Mesenchymal stem cell (in vitro differentiated cells and primary cell): ENCODE results near the gene MROH8.
A peak's percentile ranks its signal among the peaks of the same experiment; 100 is the strongest.

Source experiments
- DNase-seq: peaks from one replicate; pipeline ENCODE4 v3.0.0-alpha.2; 2013
- H2AFZ ChIP-seq: one replicate; pipeline ENCODE4 v1.6.1; 2013; ENCODE audit warnings: low read depth, mild to moderate bottlenecking, control low read depth, inconsistent platforms, low read length, moderate library complexity
- H2AK5ac ChIP-seq: 2 replicates; pipeline ENCODE4 v1.6.1; 2013; ENCODE audit warnings: low read length, moderate library complexity, mild to moderate bottlenecking, inconsistent platforms; ENCODE audit not compliant: severe bottlenecking
- H2BK120ac ChIP-seq: one replicate; pipeline ENCODE4 v1.6.1; 2013; ENCODE audit warnings: low read depth, mild to moderate bottlenecking, inconsistent platforms, low read length, moderate library complexity
- H2BK12ac ChIP-seq, 2 experiments: one replicate each; pipeline ENCODE4 v1.6.1; 2013; ENCODE audit warnings: inconsistent platforms in 2 of 2, low read length in 2 of 2, mild to moderate bottlenecking in 2 of 2, moderate library complexity in 2 of 2, control low read depth in 1 of 2
- H2BK15ac ChIP-seq: one replicate; pipeline ENCODE4 v1.6.1; 2013; ENCODE audit warnings: mild to moderate bottlenecking, low read depth, inconsistent platforms; ENCODE audit not compliant: poor library complexity, severe bottlenecking
- H2BK5ac ChIP-seq: 2 replicates; pipeline ENCODE4 v1.6.1; 2013; ENCODE audit warnings: low read depth, mild to moderate bottlenecking, low read length, control low read depth, inconsistent platforms; ENCODE audit not compliant: poor library complexity, severe bottlenecking
- H3K14ac ChIP-seq, 2 experiments: one replicate each; pipeline ENCODE4 v1.6.1; 2013; ENCODE audit warnings: inconsistent platforms in 2 of 2, low read length in 2 of 2, control low read depth in 1 of 2, mild to moderate bottlenecking in 1 of 2, moderate library complexity in 1 of 2
- H3K18ac ChIP-seq, 2 experiments: one replicate each; pipeline ENCODE4 v1.6.1; 2013; ENCODE audit warnings: inconsistent platforms in 2 of 2, low read length in 2 of 2, control low read depth in 1 of 2, low read depth in 1 of 2, mild to moderate bottlenecking in 1 of 2
- H3K23ac ChIP-seq, 2 experiments: one replicate each; pipeline ENCODE4 v1.6.1; 2013; ENCODE audit warnings: inconsistent platforms in 2 of 2, low read length in 2 of 2, mild to moderate bottlenecking in 2 of 2, moderate library complexity in 2 of 2, control low read depth in 1 of 2
- H3K27ac ChIP-seq: 2 replicates; pipeline ENCODE4 v1.5.1; 2013; ENCODE audit warnings: mild to moderate bottlenecking, moderate library complexity, low read length, control low read depth, inconsistent platforms; ENCODE audit not compliant: poor library complexity, severe bottlenecking
- H3K27me3 ChIP-seq, 2 experiments: 2 replicates each; pipeline versions ENCODE4 v1.6.1 to v1.7.0; 2013; ENCODE audit warnings: low read length in 2 of 2, mild to moderate bottlenecking in 2 of 2, moderate library complexity in 2 of 2, control low read depth in 1 of 2, inconsistent platforms in 1 of 2; ENCODE audit not compliant: control insufficient read depth in 1 of 2, insufficient read depth in 1 of 2
- H3K36me3 ChIP-seq, 2 experiments: 2 replicates each; pipeline versions ENCODE4 v1.6.1 to v1.7.0; 2013; ENCODE audit warnings: low read length in 2 of 2, control low read depth in 1 of 2, inconsistent platforms in 1 of 2, low read depth in 1 of 2, mild to moderate bottlenecking in 1 of 2; ENCODE audit not compliant: insufficient read depth in 2 of 2, control insufficient read depth in 1 of 2
- H3K4ac ChIP-seq, 2 experiments: one replicate each; pipeline ENCODE4 v1.6.1; 2013; ENCODE audit warnings: inconsistent platforms in 2 of 2, low read length in 2 of 2, mild to moderate bottlenecking in 2 of 2, moderate library complexity in 2 of 2, control low read depth in 1 of 2, low read depth in 1 of 2
- H3K4me1 ChIP-seq: 2 replicates; pipeline ENCODE4 v1.6.1; 2013; ENCODE audit warnings: low read depth, low read length, control low read depth; ENCODE audit not compliant: control insufficient read depth, insufficient read depth
- H3K4me2 ChIP-seq: 2 replicates; pipeline ENCODE4 v1.6.1; 2013; ENCODE audit warnings: low read length, mild to moderate bottlenecking, inconsistent platforms; ENCODE audit not compliant: poor library complexity, severe bottlenecking
- H3K4me3 ChIP-seq, 2 experiments: 2 replicates each; pipeline versions ENCODE4 v1.5.1 to v1.7.0; 2013; ENCODE audit warnings: low read length in 2 of 2, mild to moderate bottlenecking in 2 of 2, control low read depth in 1 of 2, low read depth in 1 of 2; ENCODE audit not compliant: insufficient read depth in 1 of 2
- H3K79me1 ChIP-seq: replicated peaks from 2 replicates; pipeline ENCODE4 v1.6.1; 2013; ENCODE audit warnings: mild to moderate bottlenecking, control low read depth, low read length, inconsistent platforms; ENCODE audit not compliant: poor library complexity, severe bottlenecking
- H3K9ac ChIP-seq: 2 replicates; pipeline ENCODE4 v1.7.0; 2013; ENCODE audit warnings: mild to moderate bottlenecking, low read length, moderate library complexity
- H3K9me3 ChIP-seq: 2 replicates; pipeline ENCODE4 v1.7.0; 2013; ENCODE audit warnings: mild to moderate bottlenecking, low read length; ENCODE audit not compliant: control insufficient read depth
- H4K8ac ChIP-seq: one replicate; pipeline ENCODE4 v1.6.1; 2013; ENCODE audit warnings: inconsistent platforms, mild to moderate bottlenecking, low read length, moderate library complexity
- H4K91ac ChIP-seq: one replicate; pipeline ENCODE4 v1.6.1; 2013; ENCODE audit warnings: mild to moderate bottlenecking, low read length, inconsistent platforms
- WGBS: methylation state at CpG from one replicate; pipeline ENCODE4 v1.1.7; 2013; ENCODE audit warnings: mixed read lengths; 5-methylcytosine and 5-hydroxymethylcytosine counted together

The MROH8 gene

DNA sequence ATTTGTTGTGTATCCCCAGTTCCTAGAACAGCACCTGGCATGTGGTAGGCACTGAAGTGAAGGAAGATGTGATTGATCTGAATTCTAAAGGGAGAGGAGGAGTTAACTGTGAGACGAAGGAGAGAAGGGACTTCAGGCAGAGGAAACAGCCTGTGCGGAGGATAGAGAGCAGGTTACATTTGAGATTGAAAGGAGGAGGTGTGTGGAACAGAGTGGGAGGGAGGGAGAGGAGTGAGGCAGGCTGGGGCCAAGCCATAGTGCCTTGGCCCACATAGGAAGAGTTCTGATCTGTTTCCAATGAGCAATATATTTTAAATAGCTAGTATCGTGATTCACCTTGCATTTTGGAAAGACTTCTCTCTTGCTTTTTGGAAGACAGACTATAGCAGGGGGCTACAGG is 13.9 kb upstream of the MROH8 start:
- no peak overlapping the region for H2AFZ ChIP-seq
- H4K8ac ChIP-seq, result no peak overlapping the region
- no peak overlapping the region for H2AK5ac ChIP-seq
- H3K9ac ChIP-seq, result peak overlapping the region; percentile 8
- 98% methylated on average over 3 of the region's 3 CpGs for WGBS
- H3K27me3 ChIP-seq, result no peaks in the 10 kb centered on the region
- no peak overlapping the region for H4K91ac ChIP-seq
- no peak overlapping the region for H3K4ac ChIP-seq
- no peaks in the 10 kb centered on the region for H3K9me3 ChIP-seq
- H2BK15ac ChIP-seq, result no peak overlapping the region
- H3K14ac ChIP-seq, result no peak overlapping the region
- no peak for DNase-seq
- no peak overlapping the region for H2BK5ac ChIP-seq
- peak overlapping the region in 1 of 2 experiments; percentile 14 for H3K23ac ChIP-seq
- peaks cover 21% of the 10 kb centered on the region for H3K79me1 ChIP-seq
- H2BK120ac ChIP-seq, result no peak overlapping the region
- no peak overlapping the region for H3K4me2 ChIP-seq
- H3K18ac ChIP-seq, result no peak overlapping the region
- H3K4me3 ChIP-seq, result no peak overlapping the region
- no peak overlapping the region for H3K27ac ChIP-seq
- no peak overlapping the region for H2BK12ac ChIP-seq
- peaks cover 23 to 49% of the 10 kb centered on the region in 2 experiments for H3K36me3 ChIP-seq
- H3K4me1 ChIP-seq, result peaks cover 3% of the 10 kb centered on the region

DNA sequence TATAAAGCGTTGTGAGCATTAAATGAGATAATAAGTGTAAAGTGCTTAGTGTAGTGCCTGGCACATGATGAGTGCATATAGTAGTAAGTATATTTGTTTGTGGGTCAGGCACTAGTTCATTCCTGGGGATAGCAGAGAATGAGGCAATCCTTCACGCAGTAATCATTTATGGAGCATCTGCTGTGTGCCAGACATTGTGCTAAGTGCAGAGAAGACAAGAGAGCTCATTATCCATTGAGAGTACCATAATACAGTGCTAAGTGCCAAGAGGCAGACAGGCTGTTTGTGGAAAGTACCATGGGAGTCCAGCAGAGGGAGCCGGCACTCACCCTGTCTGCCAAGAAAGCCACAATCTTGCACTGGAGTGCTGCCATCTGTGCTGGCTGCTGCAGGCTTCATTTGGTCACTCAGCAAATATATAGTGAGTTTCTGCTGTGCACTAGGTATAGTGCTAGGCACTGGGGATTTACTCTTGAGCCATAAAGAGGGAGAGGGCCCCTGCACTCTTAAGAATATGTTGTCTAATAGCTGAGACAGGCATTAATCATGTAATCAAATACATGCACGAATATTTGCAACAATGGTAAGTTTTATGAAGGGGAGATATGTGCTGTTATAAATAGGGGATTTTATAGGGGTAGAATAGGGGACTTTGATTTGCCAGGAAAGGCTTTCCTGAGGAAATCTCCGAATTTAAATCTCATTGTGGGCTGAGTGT is 12.9 kb upstream of the MROH8 start:
- Histone ChIP-seq H3K18ac (no peak overlapping the region), H3K9me3 (no peaks in the 10 kb centered on the region), H2BK120ac (no peak overlapping the region), H3K4me2 (no peak overlapping the region), H2AFZ (no peak overlapping the region), H3K4ac (no peak overlapping the region), H2BK5ac (no peak overlapping the region), H2AK5ac (no peak overlapping the region), H3K4me3 (no peak overlapping the region), H4K91ac (no peak overlapping the region), H3K23ac (no peak overlapping the region), H3K9ac (peak overlapping the region; percentile 25), H3K14ac (no peak overlapping the region), H3K27ac (no peak overlapping the region), H3K79me1 (peaks cover 14% of the 10 kb centered on the region), H2BK15ac (no peak overlapping the region), H2BK12ac (no peak overlapping the region), H3K36me3 (peaks cover 23 to 46% of the 10 kb centered on the region in 2 experiments), H3K4me1 (peaks cover 3% of the 10 kb centered on the region), H4K8ac (no peak overlapping the region), H3K27me3 (no peaks in the 10 kb centered on the region)
- peak; percentile 85 for DNase-seq
- 57% methylated on average over 5 of the region's 5 CpGs for WGBS

DNA sequence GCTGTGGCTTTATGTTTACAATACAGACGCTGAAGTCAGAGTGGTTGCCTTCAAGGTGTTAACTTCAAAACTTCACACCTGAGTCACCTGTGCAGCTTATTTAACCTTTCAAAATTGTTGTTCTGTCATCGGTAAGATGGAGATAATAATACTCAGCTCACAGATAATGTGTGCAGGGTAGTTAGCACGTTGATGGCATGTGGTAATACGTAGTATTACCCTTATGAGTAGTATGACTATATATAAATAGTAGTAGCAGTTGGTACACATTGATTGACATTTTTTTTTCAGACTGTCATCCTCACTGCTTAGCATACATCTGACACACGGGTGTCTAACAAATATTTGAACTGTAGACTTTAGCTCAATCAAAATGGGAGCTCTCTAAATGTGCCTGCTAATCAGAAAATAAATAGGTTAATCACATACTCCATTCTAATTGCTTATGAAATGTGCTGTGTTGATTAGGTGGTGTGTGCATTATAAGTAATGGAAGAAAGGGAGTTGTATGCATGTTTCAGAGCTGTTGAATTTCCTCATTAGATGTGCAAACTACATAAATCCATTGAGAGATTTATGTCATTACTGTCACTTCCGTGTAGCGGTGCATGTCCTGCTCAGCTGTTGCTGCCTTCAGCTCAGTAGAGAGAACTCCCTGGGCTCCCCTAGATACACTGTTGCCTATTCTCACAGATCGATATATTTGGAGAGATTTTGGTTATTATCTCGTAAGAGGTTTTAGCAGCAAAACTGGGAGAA is 11.2 kb upstream of the MROH8 start:
- no peak overlapping the region for H2BK5ac ChIP-seq
- H2BK12ac ChIP-seq, result no peak overlapping the region
- H3K18ac ChIP-seq, result no peak overlapping the region
- no peak overlapping the region for H3K23ac ChIP-seq
- WGBS, result 88% methylated on average over 5 of the region's 9 CpGs
- H3K36me3 ChIP-seq, result peaks cover 25 to 52% of the 10 kb centered on the region in 2 experiments
- H3K4me3 ChIP-seq, result no peak overlapping the region
- no peak overlapping the region for H4K8ac ChIP-seq
- H3K14ac ChIP-seq, result no peak overlapping the region
- no peak overlapping the region for H4K91ac ChIP-seq
- no peak overlapping the region for H3K4me2 ChIP-seq
- peaks cover 17% of the 10 kb centered on the region for H3K79me1 ChIP-seq
- no peak overlapping the region for H2BK15ac ChIP-seq
- H2AFZ ChIP-seq, result no peak overlapping the region
- no peak overlapping the region for H2BK120ac ChIP-seq
- H3K4me1 ChIP-seq, result peaks cover 3% of the 10 kb centered on the region
- DNase-seq, result no peak
- no peak overlapping the region for H3K27ac ChIP-seq
- H3K9me3 ChIP-seq, result no peaks in the 10 kb centered on the region
- H3K9ac ChIP-seq, result no peak overlapping the region
- H3K27me3 ChIP-seq, result no peaks in the 10 kb centered on the region
- no peak overlapping the region for H2AK5ac ChIP-seq
- H3K4ac ChIP-seq, result no peak overlapping the region

DNA sequence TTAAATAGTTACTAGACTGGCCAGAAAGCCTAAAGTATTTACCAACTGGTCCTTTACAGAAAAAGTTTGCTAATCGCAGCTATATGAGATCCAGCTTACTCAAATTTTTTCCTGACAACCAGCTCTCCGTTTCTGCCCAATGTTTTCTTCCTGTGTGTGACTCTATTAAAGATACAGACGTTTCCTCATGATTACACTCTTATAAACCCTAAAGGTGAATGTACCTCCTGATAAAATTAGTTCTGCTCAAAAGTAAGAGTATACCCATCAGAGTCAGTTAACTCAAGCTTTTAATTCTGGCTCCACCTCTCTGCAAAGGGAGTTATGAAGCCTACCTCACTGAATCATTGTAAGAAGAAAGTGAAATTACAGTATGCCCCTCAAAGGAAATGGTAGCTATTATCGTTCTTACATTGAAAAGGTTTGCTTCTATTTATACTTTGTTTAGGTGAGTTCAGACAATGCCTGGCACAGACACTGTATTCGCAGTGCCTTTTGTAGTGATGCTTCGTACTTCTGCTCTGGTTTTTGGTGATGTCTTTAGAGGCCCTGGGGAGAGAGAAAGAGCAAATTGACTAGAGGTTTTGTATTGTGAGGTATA is 10.2 kb upstream of the MROH8 start:
- no peak overlapping the region for H3K4me3 ChIP-seq
- no peak overlapping the region for H4K8ac ChIP-seq
- no peaks in the 10 kb centered on the region for H3K27me3 ChIP-seq
- peaks cover 28 to 63% of the 10 kb centered on the region in 2 experiments for H3K36me3 ChIP-seq
- H3K9ac ChIP-seq, result no peak overlapping the region
- H3K4me1 ChIP-seq, result peaks cover 2% of the 10 kb centered on the region
- H3K27ac ChIP-seq, result no peak overlapping the region
- 88% methylated on average over 6 of the region's 6 CpGs for WGBS
- H3K79me1 ChIP-seq, result peaks cover 15% of the 10 kb centered on the region
- no peak overlapping the region for H3K4ac ChIP-seq
- no peak overlapping the region for H2BK120ac ChIP-seq
- H3K18ac ChIP-seq, result no peak overlapping the region
- no peak overlapping the region for H3K23ac ChIP-seq
- DNase-seq, result no peak
- no peak overlapping the region for H4K91ac ChIP-seq
- no peak overlapping the region for H2BK15ac ChIP-seq
- no peak overlapping the region for H2BK5ac ChIP-seq
- H2AFZ ChIP-seq, result no peak overlapping the region
- no peak overlapping the region for H3K4me2 ChIP-seq
- H2BK12ac ChIP-seq, result no peak overlapping the region
- H3K14ac ChIP-seq, result no peak overlapping the region
- no peaks in the 10 kb centered on the region for H3K9me3 ChIP-seq
- H2AK5ac ChIP-seq, result no peak overlapping the region
